ENCODE measurements around the gene GPR180. TPM values are rescaled to one million over a fixed set of nuclear protein-coding genes. Genes with fewer than 3 reads are reported as not detected.
A peak's percentile ranks its signal among the peaks of the same experiment; 100 is the strongest.

The GPR180 gene
- total and polyA plus RNA-seq, 2 of the 13 experiments (the other 11 are each of a cell fraction or from before 2014, with no cell fraction given) = not detected

DNA sequence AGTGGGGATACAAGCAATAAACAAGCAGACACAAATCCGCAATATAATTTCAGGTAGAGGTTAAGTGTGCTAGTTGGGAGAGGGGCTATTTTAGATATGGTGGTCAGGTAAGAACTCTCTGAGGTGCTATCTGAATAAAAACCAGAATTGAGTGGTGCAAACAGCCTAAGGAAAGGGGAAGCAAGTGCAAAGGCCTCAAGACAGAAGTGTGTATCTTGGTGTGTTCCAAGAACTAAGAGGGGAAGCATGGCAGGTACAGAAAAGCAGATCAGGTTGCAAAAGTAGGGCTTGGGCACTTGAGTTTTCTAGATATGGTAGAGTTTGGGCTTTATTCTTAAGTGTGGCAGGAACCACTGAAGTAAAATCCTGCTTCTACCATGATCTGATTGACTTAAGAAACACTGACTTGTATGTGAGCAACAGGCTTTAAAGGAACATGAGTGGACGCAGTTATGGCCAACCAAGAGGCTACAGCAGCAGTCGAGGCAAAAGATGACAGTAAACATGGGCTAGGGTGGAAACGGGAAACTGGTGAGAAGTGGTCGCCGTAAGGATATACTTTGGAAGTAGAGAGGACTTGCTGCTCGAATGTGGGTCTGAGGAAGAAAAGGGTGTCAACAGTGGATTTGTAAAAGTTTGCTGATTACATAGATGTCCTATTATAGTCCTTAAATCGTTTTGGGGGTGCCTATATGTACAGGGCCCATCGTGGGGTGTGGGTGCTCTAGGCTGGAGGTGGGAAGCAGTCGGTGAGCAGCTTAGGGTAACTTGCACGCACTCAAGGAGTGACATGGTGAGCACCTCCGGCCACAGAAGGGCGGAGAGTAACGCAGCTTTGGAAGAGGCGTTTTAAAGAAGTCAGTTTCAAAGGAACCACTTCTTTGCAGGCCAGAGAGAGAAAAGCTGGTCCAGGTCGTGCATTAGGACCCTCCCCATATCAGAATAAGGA lies 6.4 kb upstream of the GPR180 start:
- Histone ChIP-seq H3K27ac (ENCODE audit: extremely low read length, insufficient read depth, low read length) (peak overlapping the region; percentile 80), H3K79me2 (ENCODE audit: insufficient read depth, low read length) (peaks cover 28% of the 10 kb centered on the region), H3K9me3 (ENCODE audit: low read length) (no peaks in the 10 kb centered on the region), H2AFZ (ENCODE audit: low read length) (peak overlapping the region; percentile 94), H3K36me3 (replicated peaks in 1 of 2; ENCODE audit: control insufficient read depth in 1 of 2, insufficient read depth in 2 of 2, low read length in 2 of 2) (peaks cover 0 to 18% of the 10 kb centered on the region in 2 experiments; a peak in 3 of 5 replicates), H3K9ac (ENCODE audit: insufficient read depth, low read depth, low read length) (peak overlapping the region; percentile 90), H3K4me1 (ENCODE audit: insufficient read depth, low read length) (peaks cover 58% of the 10 kb centered on the region), H4K20me1 (ENCODE audit: insufficient read depth, low read length) (peaks cover 5% of the 10 kb centered on the region; the same call in 1 of the 2 replicates), H3K27me3 (ENCODE audit: control insufficient read depth in 1 of 2, insufficient read depth in 2 of 2, low read length in 2 of 2) (no peaks in the 10 kb centered on the region; a peak in 1 of 5 replicates), H3K4me3 (replicated peaks in 1 of 3; ENCODE audit: insufficient read depth in 1 of 3, low read depth in 2 of 3, low read length in 3 of 3) (peak overlapping the region; percentile 59 to 94 (median 92)), H3K4me2 (ENCODE audit: low read depth, low read length) (peak overlapping the region; percentile 95)
- ATAC-seq (peak; percentile 64), FAIRE-seq (no peak), DNase-seq (ENCODE audit: low spot score) (no peak)
- intact Hi-C loops (cut with micrococcal nuclease; ENCODE audit: unreplicated experiment) = no loop called here
- POLR2A ChIA-PET = interaction anchor here (0.9 to 2.2 kb wide), 8 partner anchors 18 to 632 kb away, joined by 3 to 22 read pairs (median 4); no protein-coding TSS in a partner anchor
- in situ Hi-C loops (cut with HindIII; ENCODE audit: extremely low pct_ligation_motif_present, low pct_unique_long_range_greater_than_20kb) = no loop called here
- TSS peak; percentile 70 for BruUV-seq (replicated peaks)
- 5% methylated on average over 16 of the region's 16 CpGs for WGBS (ENCODE audit: low lambda C conversion rate)
- CTCF ChIA-PET (ENCODE audit: low intra/inter-chr PET ratio, low total read pairs) = no interaction called here
- TF ChIP-seq ZNF563 (CRISPR knock-in tag; IDR thresholded peaks at IDR 0.05) = peak; percentile 41; the same call in 1 of the 2 replicates
- TF ChIP-seq, protein P1, sequence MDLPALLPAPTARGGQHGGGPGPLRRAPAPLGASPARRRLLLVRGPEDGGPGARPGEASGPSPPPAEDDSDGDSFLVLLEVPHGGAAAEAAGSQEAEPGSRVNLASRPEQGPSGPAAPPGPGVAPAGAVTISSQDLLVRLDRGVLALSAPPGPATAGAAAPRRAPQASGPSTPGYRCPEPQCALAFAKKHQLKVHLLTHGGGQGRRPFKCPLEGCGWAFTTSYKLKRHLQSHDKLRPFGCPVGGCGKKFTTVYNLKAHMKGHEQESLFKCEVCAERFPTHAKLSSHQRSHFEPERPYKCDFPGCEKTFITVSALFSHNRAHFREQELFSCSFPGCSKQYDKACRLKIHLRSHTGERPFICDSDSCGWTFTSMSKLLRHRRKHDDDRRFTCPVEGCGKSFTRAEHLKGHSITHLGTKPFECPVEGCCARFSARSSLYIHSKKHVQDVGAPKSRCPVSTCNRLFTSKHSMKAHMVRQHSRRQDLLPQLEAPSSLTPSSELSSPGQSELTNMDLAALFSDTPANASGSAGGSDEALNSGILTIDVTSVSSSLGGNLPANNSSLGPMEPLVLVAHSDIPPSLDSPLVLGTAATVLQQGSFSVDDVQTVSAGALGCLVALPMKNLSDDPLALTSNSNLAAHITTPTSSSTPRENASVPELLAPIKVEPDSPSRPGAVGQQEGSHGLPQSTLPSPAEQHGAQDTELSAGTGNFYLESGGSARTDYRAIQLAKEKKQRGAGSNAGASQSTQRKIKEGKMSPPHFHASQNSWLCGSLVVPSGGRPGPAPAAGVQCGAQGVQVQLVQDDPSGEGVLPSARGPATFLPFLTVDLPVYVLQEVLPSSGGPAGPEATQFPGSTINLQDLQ (CRISPR knock-in tag; IDR thresholded peaks at IDR 0.05) = 0 out of 2 replicates have a peak, but pooled peaks have one; percentile 37
- TF ChIP-seq SRSF1 (optimal IDR thresholded peaks at IDR 0.05; ENCODE audit: low read depth, low read length) = no peak
- TF ChIP-seq, protein P2, sequence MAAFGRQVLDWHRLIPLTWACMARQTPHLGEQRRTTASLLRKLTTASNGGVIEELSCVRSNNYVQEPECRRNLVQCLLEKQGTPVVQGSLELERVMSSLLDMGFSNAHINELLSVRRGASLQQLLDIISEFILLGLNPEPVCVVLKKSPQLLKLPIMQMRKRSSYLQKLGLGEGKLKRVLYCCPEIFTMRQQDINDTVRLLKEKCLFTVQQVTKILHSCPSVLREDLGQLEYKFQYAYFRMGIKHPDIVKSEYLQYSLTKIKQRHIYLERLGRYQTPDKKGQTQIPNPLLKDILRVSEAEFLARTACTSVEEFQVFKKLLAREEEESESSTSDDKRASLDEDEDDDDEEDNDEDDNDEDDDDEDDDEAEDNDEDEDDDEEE (CRISPR knock-in tag; IDR thresholded peaks at IDR 0.05) = 0 out of 2 replicates have a peak, but pooled peaks have one; percentile 31
- TF ChIP-seq, protein P3, sequence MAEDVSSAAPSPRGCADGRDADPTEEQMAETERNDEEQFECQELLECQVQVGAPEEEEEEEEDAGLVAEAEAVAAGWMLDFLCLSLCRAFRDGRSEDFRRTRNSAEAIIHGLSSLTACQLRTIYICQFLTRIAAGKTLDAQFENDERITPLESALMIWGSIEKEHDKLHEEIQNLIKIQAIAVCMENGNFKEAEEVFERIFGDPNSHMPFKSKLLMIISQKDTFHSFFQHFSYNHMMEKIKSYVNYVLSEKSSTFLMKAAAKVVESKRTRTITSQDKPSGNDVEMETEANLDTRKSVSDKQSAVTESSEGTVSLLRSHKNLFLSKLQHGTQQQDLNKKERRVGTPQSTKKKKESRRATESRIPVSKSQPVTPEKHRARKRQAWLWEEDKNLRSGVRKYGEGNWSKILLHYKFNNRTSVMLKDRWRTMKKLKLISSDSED (CRISPR knock-in tag; IDR thresholded peaks at IDR 0.05) = no peak
- TF ChIP-seq ZNF446 (CRISPR knock-in tag; IDR thresholded peaks at IDR 0.05) = 0 out of 2 replicates have a peak, but pooled peaks have one; percentile 29
- TF ChIP-seq ZNF292 (CRISPR knock-in tag; IDR thresholded peaks at IDR 0.05; ENCODE audit: borderline replicate concordance, low read depth) = peak; percentile 0; the same call in 1 of the 2 replicates
- 0 out of 2 replicates have a peak, but pooled peaks have one; percentile 18 for TF ChIP-seq ZNF230 (CRISPR knock-in tag; IDR thresholded peaks at IDR 0.05)
- no peak for TF ChIP-seq TRIM24 (CRISPR knock-in tag; IDR thresholded peaks at IDR 0.05)
- TF ChIP-seq PAF1 (CRISPR knock-in tag; IDR thresholded peaks at IDR 0.05) = no peak
- TF ChIP-seq SOX6 (IDR thresholded peaks at IDR 0.05) = no peak
- TF ChIP-seq SOX6 (CRISPR knock-in tag; IDR thresholded peaks at IDR 0.05) = 0 out of 2 replicates have a peak, but pooled peaks have one; percentile 1
- TF ChIP-seq ZNF34 (CRISPR knock-in tag; IDR thresholded peaks at IDR 0.05; ENCODE audit: borderline replicate concordance) = 0 out of 2 replicates have a peak, but pooled peaks have one; percentile 11
- peak; percentile 9; the same call in 1 of the 2 replicates for TF ChIP-seq EED (CRISPR knock-in tag; IDR thresholded peaks at IDR 0.05)
- peak; percentile 53; the same call in 1 of the 2 replicates for TF ChIP-seq KAT7 (CRISPR knock-in tag; IDR thresholded peaks at IDR 0.05; ENCODE audit: borderline replicate concordance)
- TF ChIP-seq ZNF234 (CRISPR knock-in tag; conservative IDR thresholded peaks at IDR 0.05) = 0 out of 2 replicates have a peak, but pooled peaks have one; percentile 48
- peak; percentile 2; the same call in 1 of the 2 replicates for TF ChIP-seq ZKSCAN5 (CRISPR knock-in tag; IDR thresholded peaks at IDR 0.05)
